Karpas-422 (cell line): ENCODE results near the gene HEYL. TPM values are rescaled to one million over a fixed set of nuclear protein-coding genes. Genes with fewer than 3 reads are reported as not detected.
A peak's percentile ranks its signal among the peaks of the same experiment; 100 is the strongest.

ENCODE experiments used
- DNase-seq: peaks from one replicate; pipeline ENCODE4 v3.0.0-alpha.2; 2015
- H2AFZ ChIP-seq: fragments of 200-600 bp; sonication (generic); 2 replicates; pipeline ENCODE4 v1.6.1; 2014; ENCODE audit warnings: antibody characterized with exemption, low read length, mixed read lengths
- H3K27ac ChIP-seq: fragments of 200-600 bp; sonication (generic); 2 replicates; pipeline ENCODE4 v1.5.1; 2014; ENCODE audit warnings: mild to moderate bottlenecking, low read length, moderate library complexity
- H3K27me3 ChIP-seq: fragments of 200-600 bp; sonication (generic); 2 replicates; pipeline ENCODE4 v1.6.1; 2014; ENCODE audit warnings: low read length, mixed read lengths
- H3K36me3 ChIP-seq: fragments of 200-600 bp; sonication (generic); 2 replicates; pipeline ENCODE4 v1.6.1; 2014; ENCODE audit warnings: low read length, mixed read lengths; ENCODE audit not compliant: insufficient read depth
- H3K4me1 ChIP-seq: fragments of 200-600 bp; sonication (generic); 2 replicates; pipeline ENCODE4 v1.6.1; 2014; ENCODE audit warnings: mild to moderate bottlenecking, low read length, mixed read lengths
- H3K4me2 ChIP-seq: fragments of 200-600 bp; sonication (generic); 2 replicates; pipeline ENCODE4 v1.6.1; 2014; ENCODE audit warnings: low read length, low read depth, mild to moderate bottlenecking; ENCODE audit not compliant: poor library complexity, severe bottlenecking
- H3K4me3 ChIP-seq: fragments of 200-600 bp; sonication (generic); 2 replicates; pipeline ENCODE4 v1.5.1; 2014; ENCODE audit warnings: mild to moderate bottlenecking, antibody characterized with exemption, low read length, mixed read lengths
- H3K79me2 ChIP-seq: fragments of 200-600 bp; sonication (generic); 2 replicates; pipeline ENCODE4 v1.6.1; 2014; ENCODE audit warnings: mild to moderate bottlenecking, low read length, mixed read lengths
- H3K9ac ChIP-seq: fragments of 200-600 bp; sonication (generic); 2 replicates; pipeline ENCODE4 v1.6.0; 2014; ENCODE audit warnings: low read length
- H3K9me2 ChIP-seq: fragments of 200-600 bp; sonication (generic), shearing (Covaris generic); replicated peaks from 2 replicates; pipeline ENCODE4 v1.6.0; 2014; ENCODE audit warnings: mild to moderate bottlenecking, low read length, moderate library complexity; ENCODE audit not compliant: insufficient read depth
- H3K9me3 ChIP-seq: fragments of 300-700, 200-600 bp; sonication (generic); 2 replicates; pipeline ENCODE4 v1.6.1; 2014; ENCODE audit warnings: low read length, mixed read lengths
- H4K20me1 ChIP-seq: fragments of 200-600 bp; sonication (generic); 2 replicates; pipeline ENCODE4 v1.6.1; 2014; ENCODE audit warnings: mild to moderate bottlenecking, antibody characterized with exemption, low read length, low read depth; ENCODE audit not compliant: insufficient read depth
- total RNA-seq: library from RNA; depleted of rRNA; stranded (reverse); fragments of >200 nt; shearing (Covaris generic); gene quantifications from 2 replicates; pipeline ENCODE4 v1.2.3, GENCODE V29; 2014; ENCODE audit warnings: low replicate concordance

The HEYL gene
- total RNA-seq, 1 experiment from 2014 or later = not detected

GRCh38 chr1:39632682-39633417 lies 6.6 kb downstream of the HEYL start:
- DNase-seq = no peak
- H3K9ac ChIP-seq = no peak overlapping the region
- no peaks in the 10 kb centered on the region for H3K27me3 ChIP-seq
- no peak overlapping the region for H3K4me3 ChIP-seq
- no peaks in the 10 kb centered on the region for H3K9me3 ChIP-seq
- H3K4me1 ChIP-seq = no peaks in the 10 kb centered on the region
- H2AFZ ChIP-seq = no peak overlapping the region
- H4K20me1 ChIP-seq = no peaks in the 10 kb centered on the region
- no peak overlapping the region for H3K27ac ChIP-seq
- no peaks in the 10 kb centered on the region for H3K79me2 ChIP-seq
- H3K9me2 ChIP-seq = no peaks in the 10 kb centered on the region
- no peak overlapping the region for H3K4me2 ChIP-seq
- H3K36me3 ChIP-seq = no peaks in the 10 kb centered on the region

- H3K4me1 ChIP-seq = no peaks in the 10 kb centered on the region
- H3K79me2 ChIP-seq = no peaks in the 10 kb centered on the region
- no peak overlapping the region for H2AFZ ChIP-seq
- H3K4me3 ChIP-seq = no peak overlapping the region
- no peak overlapping the region for H3K9ac ChIP-seq
- H3K27me3 ChIP-seq = no peaks in the 10 kb centered on the region
- no peaks in the 10 kb centered on the region for H4K20me1 ChIP-seq
- DNase-seq = no peak
- H3K27ac ChIP-seq = no peak overlapping the region
- H3K36me3 ChIP-seq = no peaks in the 10 kb centered on the region
- H3K4me2 ChIP-seq = no peak overlapping the region
- no peaks in the 10 kb centered on the region for H3K9me2 ChIP-seq
- no peaks in the 10 kb centered on the region for H3K9me3 ChIP-seq
Measured at GRCh38 chr1:39632323-39632681, 7.1 kb downstream of the HEYL start.

- H3K4me1 ChIP-seq = no peaks in the 10 kb centered on the region
- no peaks in the 10 kb centered on the region for H3K27me3 ChIP-seq
- no peak overlapping the region for H3K4me2 ChIP-seq
- H3K9me2 ChIP-seq = no peaks in the 10 kb centered on the region
- no peak overlapping the region for H3K9ac ChIP-seq
- H3K79me2 ChIP-seq = no peaks in the 10 kb centered on the region
- H4K20me1 ChIP-seq = no peaks in the 10 kb centered on the region
- no peaks in the 10 kb centered on the region for H3K36me3 ChIP-seq
- no peak overlapping the region for H3K4me3 ChIP-seq
- H3K27ac ChIP-seq = no peak overlapping the region
- no peak for DNase-seq
- no peaks in the 10 kb centered on the region for H3K9me3 ChIP-seq
- no peak overlapping the region for H2AFZ ChIP-seq
Measured at GRCh38 chr1:39631361-39632322, 7.8 kb downstream of the HEYL start.

GRCh38 chr1:39628807-39629350 lies 10.6 kb downstream of the HEYL start:
- Histone ChIP-seq H3K9ac (no peak overlapping the region), H3K4me1 (peaks cover 16% of the 10 kb centered on the region), H3K79me2 (no peaks in the 10 kb centered on the region), H4K20me1 (no peaks in the 10 kb centered on the region; the same call in 1 of the 2 replicates), H3K27me3 (no peaks in the 10 kb centered on the region), H3K4me3 (no peak overlapping the region), H2AFZ (no peak overlapping the region), H3K9me3 (no peaks in the 10 kb centered on the region), H3K9me2 (no peaks in the 10 kb centered on the region), H3K27ac (no peak overlapping the region), H3K4me2 (no peak overlapping the region), H3K36me3 (no peaks in the 10 kb centered on the region)
- DNase-seq = no peak

- no peaks in the 10 kb centered on the region for H3K79me2 ChIP-seq
Measured at GRCh38 chr1:39626646-39627045, 12.8 kb downstream of the HEYL start.

GRCh38 chr1:39625462-39626273 lies 13.8 kb downstream of the HEYL start:
- H3K9me2 ChIP-seq = no peaks in the 10 kb centered on the region
- H3K4me3 ChIP-seq = no peak overlapping the region
- H3K79me2 ChIP-seq = no peaks in the 10 kb centered on the region
- DNase-seq = peak; percentile 76
- H4K20me1 ChIP-seq = peaks cover 3% of the 10 kb centered on the region; the same call in 1 of the 2 replicates
- H3K9ac ChIP-seq = no peak overlapping the region
- H3K27ac ChIP-seq = no peak overlapping the region
- no peaks in the 10 kb centered on the region for H3K27me3 ChIP-seq
- H3K4me2 ChIP-seq = peak overlapping the region; percentile 44
- peaks cover 16% of the 10 kb centered on the region for H3K4me1 ChIP-seq
- H3K36me3 ChIP-seq = no peaks in the 10 kb centered on the region
- no peaks in the 10 kb centered on the region for H3K9me3 ChIP-seq
- H2AFZ ChIP-seq = no peak overlapping the region

More at GRCh38 chr1:39626646-39627045, 12.8 kb downstream of the HEYL start:
- Histone ChIP-seq H3K4me2 (no peak overlapping the region), H3K27ac (no peak overlapping the region), H3K36me3 (no peaks in the 10 kb centered on the region), H3K9me2 (no peaks in the 10 kb centered on the region), H4K20me1 (peaks cover 3% of the 10 kb centered on the region; the same call in 1 of the 2 replicates), H3K4me1 (peaks cover 16% of the 10 kb centered on the region), H2AFZ (no peak overlapping the region), H3K9me3 (no peaks in the 10 kb centered on the region), H3K9ac (no peak overlapping the region), H3K27me3 (no peaks in the 10 kb centered on the region), H3K4me3 (no peak overlapping the region)
- no peak for DNase-seq

- H2AFZ ChIP-seq = no peak overlapping the region
- no peak overlapping the region for H3K27ac ChIP-seq
- no peak for DNase-seq
- H3K4me2 ChIP-seq = peak overlapping the region; percentile 44
- peaks cover 16% of the 10 kb centered on the region for H3K4me1 ChIP-seq
- no peak overlapping the region for H3K4me3 ChIP-seq
- no peaks in the 10 kb centered on the region for H3K9me2 ChIP-seq
- H3K9me3 ChIP-seq = no peaks in the 10 kb centered on the region
- H3K79me2 ChIP-seq = no peaks in the 10 kb centered on the region
- H3K27me3 ChIP-seq = no peaks in the 10 kb centered on the region
- H3K36me3 ChIP-seq = no peaks in the 10 kb centered on the region
- H4K20me1 ChIP-seq = peaks cover 3% of the 10 kb centered on the region; the same call in 1 of the 2 replicates
- no peak overlapping the region for H3K9ac ChIP-seq
Measured at GRCh38 chr1:39625009-39625408, 14.4 kb downstream of the HEYL start.
